NAMALWA (cell line): Measurements from ENCODE around the gene CLEC9A.
"Not testable (repeated sequence)": the region's sequence is repeated elsewhere in the genome, so short reads cannot be mapped to it uniquely, and the experiment has no call there.

Experiments used
- DNase-seq: peaks from one replicate; pipeline ENCODE4 v3.0.0-alpha.2; 2015; ENCODE audit warnings: low spot score

The CLEC9A gene

GRCh38 chr12:10030446-10030845 is at the start of gene CLEC9A:
Gene CLEC9A, plus strand, starts transcription at chr12:10030682. Its CDS starts 22,006 bp downstream, at chr12:10052688.
- no peak for DNase-seq

DNA sequence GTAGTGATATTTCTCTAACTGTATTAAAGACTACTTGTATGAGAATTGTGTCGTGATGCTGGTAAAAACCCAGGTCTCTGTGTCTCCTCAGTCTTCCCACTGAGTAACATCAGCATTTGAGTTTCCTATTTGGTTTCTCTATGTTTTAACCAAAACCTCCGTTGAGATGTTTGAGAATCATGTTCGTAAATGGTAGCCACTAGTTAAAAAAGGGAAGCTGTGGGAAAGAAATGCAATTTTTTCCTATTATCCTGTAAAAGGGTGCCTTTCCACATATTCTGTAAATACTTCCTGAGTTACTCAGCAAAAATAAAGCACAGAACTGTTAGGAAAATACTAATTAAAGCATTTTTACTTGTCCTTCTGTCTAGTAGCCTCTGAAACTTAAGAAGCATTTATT is 38.6 kb upstream of the CLEC9A start:
- DNase-seq, result no peak

DNA sequence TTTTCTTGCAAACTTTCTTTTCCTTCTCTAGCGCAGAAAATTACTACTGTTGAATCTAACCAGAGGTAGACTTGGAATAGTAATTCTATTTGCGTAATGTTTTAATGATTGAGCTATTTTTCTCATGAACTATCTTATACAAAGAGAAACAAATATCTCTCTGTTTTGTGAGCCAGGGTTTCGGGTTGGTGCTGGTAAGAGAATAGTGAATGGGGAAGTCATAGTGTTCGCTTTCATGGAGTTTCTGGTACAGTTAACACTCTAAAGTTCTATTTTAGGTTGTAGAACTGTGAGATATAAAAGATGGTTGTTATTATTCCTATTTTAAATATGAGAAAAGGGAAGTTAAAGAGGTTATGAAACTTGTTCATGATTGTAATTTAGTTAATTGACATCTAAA is 38.2 kb upstream of the CLEC9A start:
- DNase-seq, result peak; percentile 28

DNA sequence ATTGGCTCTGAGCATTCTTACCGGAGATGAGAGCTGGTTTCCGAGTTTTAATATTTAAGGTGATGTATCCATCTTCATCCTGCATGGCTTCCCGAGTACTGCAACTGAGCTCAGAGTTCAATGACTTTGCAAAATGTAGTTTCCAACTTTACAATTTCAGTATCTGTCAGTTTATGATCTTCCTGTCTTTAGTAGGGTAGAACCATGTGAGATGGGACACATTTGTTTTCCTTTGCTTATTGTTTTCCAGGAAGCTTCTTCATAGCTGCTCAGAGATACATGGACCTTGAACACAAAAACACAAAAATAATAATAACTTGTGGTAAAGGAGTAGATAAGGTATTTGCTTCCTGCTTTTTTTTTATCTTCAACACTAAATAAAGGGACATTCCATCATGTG is 31.5 kb upstream of the CLEC9A start, which contains the start of gene CLEC1B:
TSS of gene CLEC1B (minus strand) at position 106 of the 400 bp plus-strand sequence. CDS start at position 85, 21 bp downstream.
- no peak for DNase-seq

- DNase-seq, result no peak
These were observed 29.2 kb upstream of the CLEC9A start for GRCh38 chr12:10001171-10001776.

GRCh38 chr12:10012630-10013330 is 17.7 kb upstream of the CLEC9A start:
- DNase-seq, result no peak

GRCh38 chr12:10015450-10015849 is 15.0 kb upstream of the CLEC9A start:
- DNase-seq, result no peak

GRCh38 chr12:10016881-10017280 is 13.6 kb upstream of the CLEC9A start:
- no peak for DNase-seq

GRCh38 chr12:10018386-10018785 is 12.1 kb upstream of the CLEC9A start:
- no peak for DNase-seq

GRCh38 chr12:10021342-10021741 is 9.1 kb upstream of the CLEC9A start:
- DNase-seq, result no peak

- no peak for DNase-seq
These were observed 5.2 kb upstream of the CLEC9A start for GRCh38 chr12:10025236-10025635.

- not testable (repeated sequence) for DNase-seq
These were observed 3.8 kb upstream of the CLEC9A start for GRCh38 chr12:10026666-10027065.

DNA sequence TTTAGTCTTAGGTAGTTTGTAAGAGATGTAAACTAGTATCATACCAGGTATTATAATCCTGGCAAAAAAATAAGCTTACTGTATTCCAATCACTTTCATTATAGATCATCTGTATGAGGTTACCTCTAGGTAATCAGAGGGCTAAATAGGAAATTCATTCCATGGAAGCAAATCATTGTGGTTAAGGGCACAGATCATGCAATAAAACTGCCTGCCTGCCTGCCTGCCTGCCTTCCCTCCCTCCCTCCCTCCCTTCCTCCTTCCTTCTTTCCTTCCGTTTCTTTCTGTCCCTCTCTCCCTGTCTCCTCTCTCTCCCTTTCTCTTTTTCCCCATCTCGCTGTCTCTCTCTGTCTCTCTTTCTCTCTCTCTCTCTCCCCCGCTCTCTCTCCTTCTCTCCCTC is 3.2 kb upstream of the CLEC9A start:
- DNase-seq, result no peak

DNA sequence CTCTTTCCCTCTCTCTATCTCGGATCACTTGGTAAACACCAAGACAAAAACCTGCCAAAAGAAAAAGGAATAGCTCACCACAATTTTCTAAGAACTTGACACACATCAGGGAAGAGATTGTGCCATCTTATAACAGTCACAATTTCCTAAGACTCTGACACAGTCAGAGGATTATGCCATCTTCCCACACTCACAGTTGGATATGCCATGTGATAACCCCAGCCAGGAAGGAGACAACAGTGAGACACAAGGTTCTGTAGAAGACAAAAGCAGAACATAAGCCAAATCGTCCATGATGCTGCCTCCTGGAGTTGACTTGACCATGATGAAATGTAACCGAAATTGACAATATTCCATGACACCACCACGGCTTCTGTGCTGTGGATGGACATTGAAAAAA is 2.8 kb upstream of the CLEC9A start:
- DNase-seq, result no peak

DNA sequence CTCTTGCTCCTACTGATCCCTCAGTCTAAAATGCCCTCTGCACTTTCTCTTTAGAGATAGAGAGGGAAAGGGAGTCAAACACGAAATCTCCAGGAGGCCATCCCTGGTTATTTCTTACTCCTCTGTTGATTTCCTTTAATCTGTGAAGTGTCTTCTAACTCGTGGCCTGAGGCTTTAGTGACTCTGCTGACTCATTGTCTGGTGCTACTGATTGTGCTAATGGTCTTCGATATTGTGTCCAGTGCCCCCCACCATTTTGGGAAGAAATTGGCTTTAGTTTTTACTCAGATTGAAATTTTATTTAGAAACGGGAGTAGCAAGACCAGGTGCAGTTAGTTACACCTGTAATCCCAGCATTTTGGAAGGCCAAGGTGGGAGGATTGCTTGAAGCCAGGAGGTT is 839 bp downstream of the CLEC9A start:
- no peak for DNase-seq

GRCh38 chr12:10031771-10032175 is 1.3 kb downstream of the CLEC9A start:
- DNase-seq, result no peak

GRCh38 chr12:10033783-10034545 is 3.5 kb downstream of the CLEC9A start:
- peak; percentile 58 for DNase-seq

DNA sequence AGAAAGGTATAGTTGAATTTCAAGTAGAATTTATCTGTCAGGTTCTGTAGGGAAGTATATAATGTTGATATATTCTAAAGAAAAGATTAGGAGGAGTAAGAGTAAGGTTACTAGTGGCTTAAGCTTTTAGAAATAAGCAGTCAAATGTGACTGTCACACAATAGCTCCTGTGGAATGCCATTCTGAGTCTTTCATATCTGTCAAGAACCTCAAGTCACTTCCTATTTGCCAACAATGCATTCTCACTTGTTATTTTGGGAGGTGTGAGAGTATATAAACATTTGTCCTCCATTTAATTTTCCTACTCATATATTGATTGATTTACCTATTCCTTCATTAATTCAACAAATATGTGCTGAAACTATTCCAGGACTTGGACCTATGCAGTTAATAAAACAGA is 11.7 kb downstream of the CLEC9A start:
- no peak for DNase-seq

- DNase-seq, result no peak
These were observed 18.0 kb downstream of the CLEC9A start for GRCh38 chr12:10048526-10048925.

GRCh38 chr12:10052193-10052913 is 21.9 kb downstream of the CLEC9A start:
- no peak for DNase-seq

GRCh38 chr12:10058387-10058786 is 27.9 kb downstream of the CLEC9A start:
- no peak for DNase-seq

GRCh38 chr12:10065241-10065640 is 34.8 kb downstream of the CLEC9A start:
- no peak for DNase-seq
